Body of pancreas (tissue), 4 donors: Measurements from ENCODE around the gene CELF5. TPM values are rescaled to one million over a fixed set of nuclear protein-coding genes. Genes with fewer than 3 reads are reported as not detected.

Experiments
- ATAC-seq: fragments of 150-250 bp; one replicate; pipeline ENCODE4 v1.9.1; 2016
- DNase-seq, 4 donors: peaks; one replicate each; pipeline ENCODE4 v3.0.0-alpha.2; 2019
- H3K27ac ChIP-seq, 4 donors: fragments of 200-600 bp; sonication (generic); 1 replicate in 3 of 4; 2 replicates in 1 of 4; pipeline versions ENCODE4 v1.5.1 to v1.6.1; 2016 to 2019; ENCODE audit warnings: mild to moderate bottlenecking in 1 of 4, mixed read lengths in 1 of 4, moderate library complexity in 1 of 4
- H3K27me3 ChIP-seq, 2 donors: fragments of 200-600 bp; sonication (generic); one replicate each; pipeline ENCODE4 v1.6.0; 2016; ENCODE audit warnings: mild to moderate bottlenecking in 1 of 2
- H3K36me3 ChIP-seq, 2 donors: fragments of 200-600 bp; sonication (generic); replicated peaks in 1 of 2; 2 replicates each; pipeline ENCODE4 v1.5.1; 2016; ENCODE audit warnings: low read depth in 2 of 2; ENCODE audit not compliant: insufficient read depth in 1 of 2
- H3K4me1 ChIP-seq: fragments of 200-600 bp; sonication (generic); one replicate; pipeline ENCODE4 v1.6.0; 2016
- H3K4me3 ChIP-seq, 2 donors: fragments of 200-600 bp; sonication (generic); 1 replicate in 1 of 2; 2 replicates in 1 of 2; pipeline ENCODE4 v1.5.1; 2016 to 2019
- H3K9me3 ChIP-seq, 3 donors: fragments of 200-600 bp; sonication (generic); 1 replicate in 2 of 3; 2 replicates in 1 of 3; pipeline ENCODE4 v1.5.1; 2016
- CTCF ChIP-seq, 7 experiments: fragments of 450-650 bp in 4 of 7; fragments of 200-600 bp in 3 of 7; sonication (generic) in 3 of 7; IDR thresholded peaks; one replicate each; pipeline ENCODE4 v1.5.1; 2016 to 2019; ENCODE audit warnings: antibody characterized with exemption in 7 of 7
- POLR2A ChIP-seq, 3 donors: fragments of 450-650 bp; IDR thresholded peaks; one replicate each; pipeline ENCODE4 v1.6.1; 2016; ENCODE audit warnings: antibody characterized with exemption in 3 of 3, mild to moderate bottlenecking in 2 of 3
- WGBS, 2 donors: methylation state at CpG; one replicate each; pipeline ENCODE4 v1.1.5; 2017; 5-methylcytosine and 5-hydroxymethylcytosine counted together
- intact Hi-C: fragments of 100-400 bp; cut with DNase I; formaldehyde crosslinking; loops from one replicate; pipeline ENCODE4 v1.15.1; 2023
- total RNA-seq, 2 donors: library from RNA; depleted of rRNA; stranded (reverse); fragments of >200 nt; gene quantifications; one replicate each; pipeline ENCODE4 v1.1.0, GENCODE V29; 2016

Gene CELF5
- total RNA-seq, 2 donors from 2014 or later, result 0.33 TPM; not detected in 1

- ATAC-seq, result no peak
- Histone ChIP-seq H3K27ac (no peak overlapping the region), H3K27me3 (peaks cover 0 to 5% of the 10 kb centered on the region in 2 donors), H3K36me3 (no peaks in the 10 kb centered on the region), H3K9me3 (peaks cover 0 to 3% (median 0%) of the 10 kb centered on the region in 3 donors), H3K4me1 (no peaks in the 10 kb centered on the region), H3K4me3 (no peak overlapping the region)
- DNase-seq, result no peak
- intact Hi-C loops, result no loop called here
- TF ChIP-seq CTCF (IDR thresholded peaks at IDR 0.05), result no peak
- TF ChIP-seq POLR2A (IDR thresholded peaks at IDR 0.05), result no peak
- 71 to 87% methylated on average over 14 to 15 of the region's 15 CpGs for WGBS, 2 donors
Measured at GRCh38 chr19:3268326-3268725, 43.9 kb downstream of the CELF5 start.

GRCh38 chr19:3268763-3269162 is 44.3 kb downstream of the CELF5 start:
- H3K27me3 ChIP-seq, result peaks cover 0 to 5% of the 10 kb centered on the region in 2 donors
- ATAC-seq, result no peak
- peaks cover 0 to 3% (median 0%) of the 10 kb centered on the region in 3 donors for H3K9me3 ChIP-seq
- H3K27ac ChIP-seq, result no peak overlapping the region
- H3K4me3 ChIP-seq, result no peak overlapping the region
- no peaks in the 10 kb centered on the region for H3K36me3 ChIP-seq
- intact Hi-C loops, result no loop called here
- 53 to 59% methylated on average over 6 of the region's 6 CpGs for WGBS, 2 donors
- H3K4me1 ChIP-seq, result no peaks in the 10 kb centered on the region
- TF ChIP-seq POLR2A (IDR thresholded peaks at IDR 0.05) (no peak), CTCF (IDR thresholded peaks at IDR 0.05) (no peak)
- DNase-seq, result no peak

- ATAC-seq, result no peak
- intact Hi-C loops, result no loop called here
- 17% methylated on average over 17 to 19 of the region's 47 CpGs for WGBS, 2 donors
- Histone ChIP-seq H3K9me3 (peaks cover 0 to 3% (median 0%) of the 10 kb centered on the region in 3 donors), H3K4me3 (no peak overlapping the region), H3K27me3 (peaks cover 0 to 5% of the 10 kb centered on the region in 2 donors), H3K4me1 (peaks cover under 1% of the 10 kb centered on the region), H3K27ac (no peak overlapping the region), H3K36me3 (no peaks in the 10 kb centered on the region)
- no peak for DNase-seq
- TF ChIP-seq CTCF (IDR thresholded peaks at IDR 0.05) (no peak), POLR2A (IDR thresholded peaks at IDR 0.05) (no peak)
Measured at GRCh38 chr19:3269916-3270671, 45.6 kb downstream of the CELF5 start.

GRCh38 chr19:3270902-3271301 is 46.4 kb downstream of the CELF5 start:
- no peaks in the 10 kb centered on the region for H3K36me3 ChIP-seq
- H3K27ac ChIP-seq, result no peak overlapping the region
- H3K4me1 ChIP-seq, result peaks cover 7% of the 10 kb centered on the region
- no peak for TF ChIP-seq CTCF (IDR thresholded peaks at IDR 0.05)
- WGBS, 2 donors, result 18 to 19% methylated on average over 5 to 10 of the region's 11 CpGs
- peaks cover 0 to 3% (median 0%) of the 10 kb centered on the region in 3 donors for H3K9me3 ChIP-seq
- intact Hi-C loops, result no loop called here
- no peak for ATAC-seq
- H3K4me3 ChIP-seq, result no peak overlapping the region
- H3K27me3 ChIP-seq, result peaks cover 0 to 5% of the 10 kb centered on the region in 2 donors
- peak in 2 of 4 donors; percentile 35 to 39 for DNase-seq
